ENCODE data around the gene NRROS.

- TF ChIP-seq CTCF (IDR thresholded peaks at IDR 0.05 in 2 of 3, conservative IDR thresholded peaks at IDR 0.05 in 1 of 3; ENCODE audit: control insufficient read depth in 2 of 3, extremely low read depth in 1 of 3, insufficient read depth in 1 of 3, low read depth in 3 of 3, low read length in 3 of 3) (no peak; a peak in 1 of 6 replicates), GABPA (IDR thresholded peaks at IDR 0.05; ENCODE audit: low read depth) (no peak), POLR2A (IDR thresholded peaks at IDR 0.05; ENCODE audit: low read depth, low read length) (no peak), FOS (IDR thresholded peaks at IDR 0.05; ENCODE audit: borderline replicate concordance, extremely low read depth, insufficient read length) (no peak), SIX5 (IDR thresholded peaks at IDR 0.05; ENCODE audit: low read depth, low read length, severe bottlenecking) (no peak), RCOR1 (conservative IDR thresholded peaks at IDR 0.05; ENCODE audit: low read depth, low read length) (no peak), USF2 (IDR thresholded peaks at IDR 0.05; ENCODE audit: borderline replicate concordance, low read depth, low read length) (no peak), EGR1 (IDR thresholded peaks at IDR 0.05; ENCODE audit: borderline replicate concordance in 1 of 2, low read depth in 2 of 2, low read length in 2 of 2) (no peak), CEBPB (IDR thresholded peaks at IDR 0.05; ENCODE audit: borderline replicate concordance in 1 of 2, low read depth in 2 of 2, low read length in 2 of 2) (no peak)
Measured at GRCh38 chr3:196651819-196652218, 12.3 kb downstream of the NRROS start.

Data from GM12878 (cell line).